CD4-positive, alpha-beta T cell treated with Interleukin-21 for 1 hour (primary cell): ENCODE measurements around the gene OPRM1.
"Not testable (repeated sequence)": the region's sequence is repeated elsewhere in the genome, so short reads cannot be mapped to it uniquely, and the experiment has no call there.

ENCODE experiments used
- DNase-seq: peaks from one replicate; pipeline ENCODE4 v3.0.0-alpha.2; 2020

Gene OPRM1

GRCh38 chr6:154039231-154039842, at the start of gene OPRM1:
OPRM1 (plus strand) TSS chr6:154039240; CDS start chr6:154039545, 305 bp downstream.
- no peak for DNase-seq

GRCh38 chr6:153989989-153990388, 49.1 kb upstream of the OPRM1 start:
- no peak for DNase-seq

- no peak for DNase-seq
Measured at GRCh38 chr6:153994004-153994403, 45.0 kb upstream of the OPRM1 start.

GRCh38 chr6:153994811-153995210, 44.2 kb upstream of the OPRM1 start:
- no peak for DNase-seq

GRCh38 chr6:153997221-153997620, 41.8 kb upstream of the OPRM1 start:
- no peak for DNase-seq

- no peak for DNase-seq
Measured at GRCh38 chr6:154001494-154002285, 37.4 kb upstream of the OPRM1 start.

- no peak for DNase-seq
Measured at GRCh38 chr6:154002894-154003293, 36.1 kb upstream of the OPRM1 start.

- DNase-seq = no peak
Measured at GRCh38 chr6:154010371-154010770, 28.7 kb upstream of the OPRM1 start.

- DNase-seq = no peak
Measured at GRCh38 chr6:154012852-154013251, 26.2 kb upstream of the OPRM1 start.

- DNase-seq = no peak
Measured at GRCh38 chr6:154017786-154018185, 21.3 kb upstream of the OPRM1 start.

- DNase-seq = no peak
Measured at GRCh38 chr6:154030646-154031045, 8.4 kb upstream of the OPRM1 start.

- no peak for DNase-seq
Measured at GRCh38 chr6:154041001-154041400, 2.0 kb downstream of the OPRM1 start.

GRCh38 chr6:154053141-154053540, 14.1 kb downstream of the OPRM1 start:
- no peak for DNase-seq

GRCh38 chr6:154056536-154056935, 17.5 kb downstream of the OPRM1 start:
- no peak for DNase-seq

GRCh38 chr6:154057098-154057497, 18.1 kb downstream of the OPRM1 start:
- no peak for DNase-seq

GRCh38 chr6:154058963-154059680, 20.1 kb downstream of the OPRM1 start:
- DNase-seq = no peak

GRCh38 chr6:154060076-154060475, 21.0 kb downstream of the OPRM1 start:
- DNase-seq = no peak

- DNase-seq = no peak
Measured at GRCh38 chr6:154070041-154070440, 31.0 kb downstream of the OPRM1 start.

GRCh38 chr6:154070657-154071056, 31.6 kb downstream of the OPRM1 start:
- no peak for DNase-seq

- no peak for DNase-seq
Measured at GRCh38 chr6:154071236-154071635, 32.2 kb downstream of the OPRM1 start.

- DNase-seq = no peak
Measured at GRCh38 chr6:154071711-154072110, 32.7 kb downstream of the OPRM1 start.

GRCh38 chr6:154078596-154078995, 39.6 kb downstream of the OPRM1 start:
- not testable (repeated sequence) for DNase-seq

- no peak for DNase-seq
Measured at GRCh38 chr6:154080461-154081189, 41.6 kb downstream of the OPRM1 start.
